HG03521 (cell line): ENCODE results near the gene PLET1.

Source experiments
- ATAC-seq: cut with Tn5 transposase; IDR thresholded peaks from one replicate; pipeline ENCODE4 v1.9.1; 2021; ENCODE audit warnings: mild to moderate bottlenecking, moderate library complexity; ENCODE audit not compliant: unreplicated experiment

Gene PLET1

DNA sequence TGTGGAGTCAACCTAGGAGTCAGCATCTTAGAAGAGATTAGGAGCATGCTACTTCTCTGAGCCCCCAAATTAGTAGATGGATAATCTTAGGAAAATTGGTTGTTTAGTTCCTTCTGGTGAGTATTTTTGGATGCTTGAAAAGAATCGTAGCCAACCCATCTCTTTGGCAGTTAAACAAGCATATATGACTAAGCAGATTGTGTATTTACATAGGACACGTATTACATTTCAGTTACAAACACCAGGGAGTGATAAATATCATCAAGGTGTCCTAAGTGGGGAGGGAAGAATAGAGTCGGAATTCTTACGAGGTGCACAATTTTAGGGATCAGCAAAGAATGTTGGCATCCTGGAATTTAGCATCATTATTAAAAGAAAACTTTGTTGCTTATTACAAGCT lies 13.5 kb downstream of the PLET1 start:
- ATAC-seq, result no peak

DNA sequence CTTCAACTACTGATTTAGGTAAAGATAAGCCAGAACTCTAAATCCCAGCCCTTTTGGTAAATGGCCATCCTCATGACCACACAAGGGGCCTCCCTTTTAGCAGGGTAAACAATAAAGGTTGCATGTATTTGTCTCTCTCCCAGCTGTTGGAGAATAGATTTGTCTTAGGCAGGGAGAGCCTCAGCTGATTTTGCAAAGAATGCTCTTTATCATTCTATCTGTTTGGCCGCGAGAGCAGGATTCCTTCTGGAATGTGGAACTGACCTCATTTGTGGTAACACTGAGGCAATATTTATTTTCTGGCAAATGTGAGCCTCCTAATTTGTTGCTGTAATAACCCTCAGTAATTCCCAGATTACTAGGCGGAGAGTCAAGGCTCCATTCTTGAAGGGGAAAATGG lies 19.2 kb downstream of the PLET1 start:
- ATAC-seq, result no peak

DNA sequence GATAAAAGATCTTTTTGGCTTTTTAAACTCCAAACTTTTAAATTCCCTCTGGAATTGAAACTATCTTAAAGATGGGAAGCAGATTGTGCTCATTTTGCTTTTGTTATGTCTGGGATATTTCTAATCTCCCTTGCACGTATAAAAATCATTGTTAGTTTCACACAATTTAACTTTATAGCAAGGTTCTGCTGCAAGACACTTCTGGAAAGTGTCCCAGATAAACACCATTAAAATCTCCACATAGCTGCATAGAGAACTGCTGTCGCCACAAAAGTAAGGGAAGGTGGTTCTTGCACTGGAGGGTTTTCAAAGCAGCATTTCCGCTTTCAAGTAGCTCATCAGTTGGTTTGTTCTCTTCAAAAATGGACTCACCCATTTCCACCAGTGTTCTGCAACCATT lies 22.6 kb downstream of the PLET1 start:
- no peak for ATAC-seq

GRCh38 chr11:112237451-112237850 lies 23.2 kb downstream of the PLET1 start:
- no peak for ATAC-seq

DNA sequence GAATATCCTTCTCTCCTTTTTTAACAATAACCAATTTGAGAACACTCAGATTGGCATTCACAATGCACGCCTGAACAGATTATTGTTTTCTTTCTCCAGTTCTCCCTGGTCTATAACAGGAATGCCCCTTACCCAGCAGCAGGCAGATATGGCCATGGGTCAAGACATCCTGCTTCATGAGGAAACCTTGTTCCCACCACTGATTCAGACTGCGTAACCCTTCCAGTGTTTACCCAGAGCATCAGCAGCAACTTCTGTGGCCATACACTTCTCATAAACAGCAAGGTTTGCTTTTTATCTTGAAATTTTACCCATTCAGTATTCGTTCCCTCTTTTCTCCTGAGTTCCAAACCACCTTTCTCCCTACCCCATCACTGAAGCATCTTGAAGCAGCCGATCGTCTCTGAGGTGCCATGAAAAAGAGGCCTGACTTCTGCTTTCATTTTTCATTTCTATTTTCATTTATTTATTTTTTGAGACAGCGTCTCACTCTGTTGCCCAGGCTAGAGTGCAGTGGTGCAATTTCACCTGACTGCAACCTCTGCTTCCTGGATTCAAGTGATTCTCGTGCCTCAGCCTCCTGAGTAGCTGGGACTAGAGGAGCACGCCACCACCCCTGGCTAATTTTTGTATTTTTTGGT lies 24.8 kb downstream of the PLET1 start:
- ATAC-seq, result no peak

DNA sequence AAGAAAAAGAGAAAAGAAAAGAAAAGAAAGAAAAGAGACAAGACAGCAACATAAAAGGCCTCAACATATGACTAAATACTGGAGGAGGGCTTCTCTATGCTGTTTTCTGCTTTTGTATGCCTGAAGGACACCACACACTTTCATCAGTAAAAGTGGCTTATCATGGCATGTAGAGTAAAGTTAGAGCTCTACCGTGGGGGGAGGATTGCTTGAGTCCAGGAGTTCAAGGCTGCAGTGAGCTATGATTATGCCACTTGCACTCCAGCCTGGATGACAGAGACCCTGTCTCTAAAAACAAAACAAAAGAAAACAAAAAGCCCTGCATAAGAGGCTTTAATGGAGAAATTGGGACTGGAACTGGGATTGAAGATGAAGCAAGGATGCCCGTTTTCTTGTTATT lies 28.7 kb downstream of the PLET1 start:
- no peak for ATAC-seq

- ATAC-seq, result no peak
These were observed 30.8 kb downstream of the PLET1 start for GRCh38 chr11:112229746-112230433.

DNA sequence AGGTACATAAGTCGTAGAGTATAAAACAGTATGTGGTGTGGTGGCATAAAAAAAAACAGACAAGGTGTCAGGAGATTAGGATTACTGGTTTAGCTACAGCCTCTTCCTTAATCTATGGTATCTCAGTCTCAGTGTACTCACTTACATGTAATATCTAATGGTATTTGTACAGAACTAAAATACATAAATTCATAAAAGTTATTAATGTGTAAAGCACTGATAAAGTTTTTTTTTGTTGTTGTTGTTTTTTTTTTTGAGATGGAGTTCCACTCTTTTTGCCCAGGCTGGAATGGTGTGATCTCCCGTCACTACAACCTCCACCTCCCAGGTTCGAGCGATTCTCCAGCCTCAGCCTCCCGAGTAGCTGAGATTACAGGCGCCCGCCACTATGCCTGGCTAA lies 31.5 kb downstream of the PLET1 start:
- no peak for ATAC-seq

- no peak for ATAC-seq
These were observed 32.0 kb downstream of the PLET1 start for GRCh38 chr11:112228706-112229105.

DNA sequence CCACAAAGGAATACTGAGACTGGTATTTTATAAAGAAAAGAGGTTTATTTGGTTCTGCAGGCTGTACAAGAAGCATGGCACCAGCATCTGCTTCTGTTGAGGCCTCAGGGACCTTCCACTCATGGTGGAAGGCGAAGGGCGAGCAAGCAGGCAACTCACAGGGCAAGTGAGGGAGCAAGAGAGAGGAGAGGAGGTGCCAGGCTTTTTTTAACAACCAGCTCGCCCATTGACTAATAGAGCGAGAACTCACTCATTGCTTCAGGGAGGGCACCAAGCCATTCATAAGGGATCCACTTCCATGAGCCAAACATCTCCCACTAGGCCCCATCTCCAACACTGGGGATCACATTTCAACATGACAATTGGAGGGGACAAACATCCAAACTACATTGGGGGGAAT lies 33.2 kb downstream of the PLET1 start:
- no peak for ATAC-seq

GRCh38 chr11:112226831-112227401 lies 33.7 kb downstream of the PLET1 start:
- ATAC-seq, result peak; percentile 45

- peak; percentile 95 for ATAC-seq
These were observed 34.4 kb downstream of the PLET1 start, which contains the start of gene PTS for GRCh38 chr11:112226062-112226830. TSS of gene PTS (plus strand) at chr11:112226428. CDS start at chr11:112226444, 16 bp downstream.

DNA sequence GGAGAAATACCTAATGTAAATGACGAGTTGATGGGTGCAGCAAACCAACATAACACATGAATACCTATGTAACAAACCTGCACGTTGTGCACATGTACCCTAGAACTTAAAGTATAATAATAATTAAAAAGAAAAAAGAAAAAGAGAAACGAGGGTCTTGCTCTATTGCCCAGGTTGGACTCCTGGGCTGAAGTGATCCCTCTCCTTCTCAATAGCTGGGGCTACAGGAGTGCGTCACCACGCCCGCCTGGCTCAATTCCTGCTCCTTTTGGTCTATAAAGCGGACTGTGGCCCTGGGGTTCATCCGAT lies 35.0 kb downstream of the PLET1 start:
- no peak for ATAC-seq

DNA sequence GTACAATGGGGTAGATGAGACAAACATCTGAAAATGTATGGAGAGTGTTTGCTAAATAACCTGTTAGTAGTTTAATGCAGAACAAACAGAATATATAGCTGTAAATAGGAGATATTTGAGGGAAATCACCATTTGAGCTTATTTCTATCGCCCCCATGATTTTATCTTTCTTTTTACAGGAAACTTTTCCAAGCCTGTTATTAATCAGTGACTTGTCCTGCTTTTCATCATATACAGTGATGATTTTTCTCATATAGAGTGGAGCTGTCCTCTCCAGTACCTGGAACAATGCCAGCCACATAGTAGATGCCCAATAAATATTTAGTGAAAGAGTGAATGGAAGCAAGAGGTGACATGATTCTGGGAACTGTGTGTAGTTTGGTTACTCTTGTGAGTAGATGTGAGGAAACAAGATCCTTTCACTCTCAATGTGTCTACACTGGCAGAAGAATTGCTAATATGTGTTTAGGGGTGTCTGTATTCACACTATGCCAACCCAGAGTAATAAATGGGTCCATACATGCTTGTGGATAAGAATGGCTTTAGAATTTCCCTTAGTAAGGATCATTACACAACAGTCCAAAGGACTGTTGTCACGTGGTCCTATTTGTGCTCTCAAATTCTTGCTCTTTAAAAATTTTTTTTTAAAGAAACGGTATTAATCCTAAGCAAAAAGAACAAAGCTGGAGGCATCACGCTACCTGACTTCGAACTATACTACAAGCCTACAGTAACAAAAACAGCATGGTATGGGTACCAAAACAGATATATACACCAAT lies 36.7 kb downstream of the PLET1 start:
- ATAC-seq, result no peak

DNA sequence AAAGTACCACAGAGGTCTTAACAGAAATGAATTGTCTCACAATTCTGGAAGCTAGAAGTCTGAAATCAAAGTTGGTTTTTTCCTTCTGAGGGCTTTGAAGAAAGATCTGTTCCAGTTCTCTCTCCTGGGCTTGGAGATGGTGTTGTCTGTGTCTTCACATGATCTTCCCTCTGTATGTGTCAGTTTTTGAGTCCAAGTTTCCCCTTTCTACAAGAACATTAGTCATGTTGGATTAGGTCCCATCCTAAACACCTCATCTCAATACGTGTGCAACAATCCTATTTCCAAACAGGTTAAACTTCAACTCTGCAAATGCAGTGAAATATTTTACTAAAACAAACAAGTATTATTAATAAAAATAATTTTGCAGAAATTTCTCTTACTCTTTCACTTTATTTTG lies 37.5 kb downstream of the PLET1 start:
- ATAC-seq, result no peak

- ATAC-seq, result no peak
These were observed 38.4 kb downstream of the PLET1 start for GRCh38 chr11:112222303-112222702.

DNA sequence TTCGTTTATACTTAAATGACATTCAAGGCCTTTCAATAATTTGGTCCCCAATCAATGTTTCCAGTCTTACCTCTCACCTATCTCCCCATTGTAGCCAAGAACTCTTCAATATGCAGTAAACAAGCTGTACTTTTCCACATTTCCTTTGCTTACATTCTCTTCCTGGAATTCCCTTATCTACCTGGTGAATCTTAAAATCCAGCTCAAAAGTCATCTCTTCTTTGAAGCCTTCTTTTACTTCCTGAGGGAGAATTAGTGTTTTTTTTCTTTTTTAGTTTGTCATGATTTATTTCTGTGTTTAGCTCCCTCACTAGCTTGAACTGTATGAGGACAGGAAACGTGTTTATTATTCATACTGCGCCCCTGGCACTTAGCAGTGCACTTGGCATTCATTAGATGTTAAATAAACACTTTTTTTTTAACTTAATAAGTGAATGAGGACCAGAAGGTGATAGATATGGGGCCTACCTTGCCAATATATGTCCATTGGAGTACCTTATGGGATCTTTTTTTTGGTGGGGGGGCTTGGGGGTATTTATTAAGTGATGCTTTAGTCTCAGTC lies 39.3 kb downstream of the PLET1 start:
- no peak for ATAC-seq

DNA sequence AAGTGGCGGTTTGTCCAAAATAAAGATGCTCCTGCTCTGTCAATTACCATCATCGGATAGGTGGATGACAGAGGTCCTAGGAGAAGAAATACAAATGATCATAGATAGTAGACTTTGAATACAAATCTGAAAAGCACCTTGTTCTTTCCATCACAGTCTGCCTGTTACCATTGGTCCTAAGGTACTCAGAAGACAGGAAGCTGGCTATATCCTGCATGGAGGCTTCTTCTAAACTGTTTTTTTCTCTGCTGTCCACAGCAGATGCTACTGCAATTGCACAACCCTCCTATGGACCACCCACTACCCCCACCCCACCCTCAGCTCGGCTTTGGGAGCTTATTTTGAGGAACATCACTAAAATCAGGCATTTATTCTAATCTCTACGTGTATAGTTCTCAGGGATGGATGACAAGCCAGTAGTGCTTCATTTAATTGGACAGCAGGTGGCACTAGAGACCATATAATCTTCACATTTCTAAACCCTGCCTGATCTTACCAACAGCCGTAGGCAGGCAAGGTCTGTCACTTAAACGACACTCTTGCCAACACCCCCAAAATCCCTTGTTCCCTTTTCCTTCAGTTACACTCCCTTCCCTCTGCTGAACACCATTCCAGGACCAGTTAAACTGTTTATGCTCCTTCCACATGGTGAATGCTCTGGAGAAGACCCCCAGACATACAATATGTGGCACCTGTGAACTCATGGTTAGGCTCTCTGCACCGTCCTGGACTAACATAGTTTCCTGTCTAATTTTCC lies 41.0 kb downstream of the PLET1 start:
- peak; percentile 97 for ATAC-seq

DNA sequence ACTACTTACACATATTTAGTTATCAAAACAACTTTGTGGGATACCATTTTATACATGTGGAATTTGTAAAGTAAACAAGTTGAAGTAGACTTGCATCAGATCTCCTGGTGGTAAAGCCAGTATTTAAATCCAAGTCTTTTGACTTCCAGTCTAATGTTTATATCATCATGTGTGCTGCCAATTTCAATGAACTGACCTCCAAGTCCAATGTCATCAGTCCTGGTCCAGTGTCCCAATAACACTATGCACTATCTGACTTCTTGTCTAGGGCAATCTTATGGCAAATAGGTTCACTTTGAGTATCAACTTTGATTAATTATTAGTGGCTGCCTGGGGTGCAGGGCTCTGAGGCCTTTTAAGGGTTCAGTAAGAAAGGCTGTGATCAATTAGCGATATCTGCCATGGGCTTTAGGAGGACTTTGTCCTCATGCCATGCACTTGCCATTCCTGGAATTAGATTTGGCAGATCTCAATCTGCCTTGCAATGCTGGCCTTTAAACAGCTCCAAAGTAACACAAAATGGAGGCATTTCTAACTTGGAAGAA lies 44.0 kb downstream of the PLET1 start:
- no peak for ATAC-seq

DNA sequence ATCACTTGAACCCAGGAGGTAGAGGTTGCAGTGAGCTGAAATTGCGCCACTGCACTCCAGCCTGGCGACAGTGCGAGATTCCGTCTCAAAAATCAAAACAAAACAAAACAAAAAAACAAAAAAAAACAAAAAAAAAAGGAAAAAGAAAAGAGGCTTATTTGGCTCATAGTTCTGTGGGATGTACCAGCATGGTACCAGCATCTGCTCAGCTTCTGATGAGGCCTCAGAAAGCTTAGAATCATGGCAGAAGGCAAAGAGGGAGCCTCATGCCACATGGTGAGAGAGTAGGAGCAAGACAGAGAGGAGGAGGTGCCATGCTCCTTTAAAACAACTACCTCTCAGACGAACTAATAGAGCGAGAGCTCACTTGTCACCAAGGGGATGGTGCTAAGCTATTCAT lies 45.0 kb downstream of the PLET1 start:
- no peak for ATAC-seq
